K562 (cell line): ENCODE measurements around the gene MARVELD1. TPM values are rescaled to one million over a fixed set of nuclear protein-coding genes. Genes with fewer than 3 reads are reported as not detected.

Experiments
- ATAC-seq: fragments of 200-7000 bp; cut with Tn5 transposase; 3 replicates; pipeline ENCODE4 v1.9.1; 2020; ENCODE audit warnings: moderate library complexity
- BruUV-seq: library from RNA; stranded (reverse); fragments of 400-500 nt; replicated peaks from 2 replicates; lab custom pipeline; 2021; lab: Mats Ljungman, UMichigan
- CTCF ChIA-PET: fragments of 300-600 bp; formaldehyde crosslinking; extraction: SDS; loops from one replicate; lab custom pipeline; 2021; ENCODE audit warnings: low intra/inter-chr PET ratio; lab: Yijun Ruan, JAX
- POLR2A ChIA-PET: fragments of 300-600, 350-650 bp; sonication (Branson Sonifier 250); formaldehyde crosslinking; extraction: SDS; loops from one replicate; lab custom pipeline; 2021; ENCODE audit warnings: antibody characterized with exemption, inconsistent platforms; lab: Yijun Ruan, JAX
- DNase-seq, 4 experiments: peaks; one replicate each; pipeline versions ENCODE4 v3.0.0 to v3.0.0-alpha.2; 2011 to 2018; ENCODE audit warnings: low spot score in 3 of 4, mixed read lengths in 3 of 4; ENCODE audit errors: extremely low read depth in 1 of 4
- FAIRE-seq: peaks from 2 replicates; lab custom pipeline; 2011; peaks lifted over from hg19 to GRCh38; lab: Jason Lieb, UNC
- H2AFZ ChIP-seq: 2 replicates; pipeline ENCODE4 v1.6.0; 2011; ENCODE audit warnings: low read depth, low read length, control low read depth, inconsistent platforms
- H3K27ac ChIP-seq: fragments of 200-600 bp; 3 replicates; pipeline ENCODE4 v1.8.0; 2011; ENCODE audit warnings: low read depth, mild to moderate bottlenecking, control low read depth, inconsistent platforms, low read length, moderate library complexity, mixed read lengths; ENCODE audit errors: extremely low read depth
- H3K27me3 ChIP-seq, 2 experiments: fragments of 300-600 bp in 1 of 2; 2 replicates in 1 of 2; 3 replicates in 1 of 2; pipeline versions ENCODE4 v1.6.0 to v1.8.0; 2011; ENCODE audit warnings: inconsistent platforms in 2 of 2, low read length in 2 of 2, mild to moderate bottlenecking in 1 of 2, mixed read lengths in 1 of 2, moderate library complexity in 1 of 2; ENCODE audit not compliant: control insufficient read depth in 2 of 2, insufficient read depth in 2 of 2
- H3K36me3 ChIP-seq: fragments of 300-600 bp; 3 replicates; pipeline ENCODE4 v1.8.0; 2011; ENCODE audit warnings: mild to moderate bottlenecking, low read length, inconsistent platforms; ENCODE audit not compliant: control insufficient read depth, insufficient read depth
- H3K4me1 ChIP-seq, 2 experiments: fragments of 200-600 bp in 1 of 2; replicated peaks in 1 of 2; 2 replicates in 1 of 2; 3 replicates in 1 of 2; pipeline versions ENCODE4 v1.5.1 to v1.8.0; 2011; ENCODE audit warnings: inconsistent platforms in 2 of 2, low read length in 2 of 2, mild to moderate bottlenecking in 1 of 2, mixed read lengths in 1 of 2, moderate library complexity in 1 of 2; ENCODE audit not compliant: control insufficient read depth in 2 of 2, insufficient read depth in 2 of 2
- H3K4me2 ChIP-seq: 2 replicates; pipeline ENCODE4 v1.6.1; 2011; ENCODE audit warnings: low read length, control low read depth, inconsistent platforms, mixed read lengths; ENCODE audit not compliant: insufficient read depth
- H3K4me3 ChIP-seq: fragments of 200-600 bp; sonication (generic), shearing (Covaris generic); 2 replicates; pipeline ENCODE4 v1.5.1; 2016; ENCODE audit warnings: control low read depth, inconsistent platforms
- H3K79me2 ChIP-seq: fragments of 200-600 bp; 3 replicates; pipeline ENCODE4 v1.8.0; 2011; ENCODE audit warnings: low read length, inconsistent platforms; ENCODE audit not compliant: control insufficient read depth, insufficient read depth
- H3K9ac ChIP-seq, 2 experiments: 2 replicates each; pipeline versions ENCODE4 v1.6.0 to v1.6.1; 2011; ENCODE audit warnings: low read depth in 2 of 2, low read length in 2 of 2, control low read depth in 1 of 2, inconsistent platforms in 1 of 2, mild to moderate bottlenecking in 1 of 2, mixed read lengths in 1 of 2; ENCODE audit not compliant: insufficient read depth in 1 of 2
- H3K9me1 ChIP-seq: one replicate; pipeline ENCODE4 v1.6.0; 2011; ENCODE audit warnings: inconsistent platforms, mild to moderate bottlenecking, low read length, moderate library complexity; ENCODE audit not compliant: control insufficient read depth, insufficient read depth
- H3K9me3 ChIP-seq: replicated peaks from 2 replicates; pipeline ENCODE4 v1.5.1; 2011; ENCODE audit warnings: low read depth, low read length, inconsistent platforms; ENCODE audit not compliant: control insufficient read depth, insufficient read depth
- H4K20me1 ChIP-seq: replicated peaks from 2 replicates; pipeline ENCODE4 v1.6.1; 2011; ENCODE audit warnings: low read length, inconsistent platforms, mixed read lengths; ENCODE audit not compliant: control insufficient read depth, insufficient read depth
- BCOR ChIP-seq: fragments of 450-650 bp; IDR thresholded peaks from 2 replicates; pipeline ENCODE4 v1.6.1; 2016
- C11orf30 ChIP-seq: fragments of 450-650 bp; IDR thresholded peaks from 2 replicates; pipeline ENCODE4 v1.6.1; 2016; ENCODE audit warnings: low read depth, mild to moderate bottlenecking
- HNRNPH1 ChIP-seq: fragments of 200-400 bp; formaldehyde crosslinking; optimal IDR thresholded peaks from 2 replicates; pipeline ENCODE3; 2017; ENCODE audit warnings: low read depth, mild to moderate bottlenecking, low read length, moderate library complexity
- KLF16 ChIP-seq: IDR thresholded peaks from 2 replicates; pipeline ENCODE4 v1.6.1; 2016; ENCODE audit warnings: antibody characterized with exemption
- OTX1 ChIP-seq: fragments of 450-650 bp; formaldehyde crosslinking; IDR thresholded peaks from 2 replicates; pipeline ENCODE4 v1.4.0; 2022; ENCODE audit warnings: mild to moderate bottlenecking
- POLR2AphosphoS5 ChIP-seq: IDR thresholded peaks from 2 replicates; pipeline ENCODE4 v1.6.1; 2011; ENCODE audit warnings: mild to moderate bottlenecking, low read depth, low read length, moderate library complexity; ENCODE audit not compliant: control insufficient read depth, insufficient read depth
- RFX1 ChIP-seq: fragments of 450-650 bp; IDR thresholded peaks from 2 replicates; pipeline ENCODE4 v1.6.1; 2016; ENCODE audit warnings: mild to moderate bottlenecking, moderate library complexity
- SETDB1 ChIP-seq: IDR thresholded peaks from one replicate; pipeline ENCODE4 v1.6.1; 2012; ENCODE audit warnings: low read length, control low read depth, inconsistent platforms
- SUPT5H ChIP-seq: fragments of 450-650 bp; IDR thresholded peaks from 2 replicates; pipeline ENCODE4 v1.6.1; 2016
- TCF3 ChIP-seq: sonication (generic); formaldehyde crosslinking; IDR thresholded peaks from 2 replicates; pipeline ENCODE4 v1.4.0; 2020; ENCODE audit warnings: mild to moderate bottlenecking, missing genetic modification reagents
- TEAD1 ChIP-seq, 2 experiments: fragments of 450-650 bp in 1 of 2; sonication (generic) in 1 of 2; formaldehyde crosslinking; IDR thresholded peaks; 2 replicates each; pipeline versions ENCODE4 v1.4.0 to v1.8.0; 2020 to 2022; ENCODE audit warnings: mild to moderate bottlenecking in 2 of 2, missing genetic modification reagents in 1 of 2
- YY1 ChIP-seq, 3 experiments: IDR thresholded peaks; 2 replicates each; pipeline ENCODE4 v1.6.1; 2011; ENCODE audit warnings: low read length in 2 of 3, mild to moderate bottlenecking in 2 of 3, moderate library complexity in 2 of 3, borderline replicate concordance in 1 of 3, control low read depth in 1 of 3, low read depth in 1 of 3; ENCODE audit not compliant: insufficient read depth in 3 of 3, insufficient replicate concordance in 2 of 3, control insufficient read depth in 1 of 3, insufficient read length in 1 of 3; ENCODE audit errors: extremely low read depth in 1 of 3
- ZNF224 ChIP-seq: sonication (generic); formaldehyde crosslinking; IDR thresholded peaks from 2 replicates; pipeline ENCODE4 v1.8.0; 2022; ENCODE audit warnings: mild to moderate bottlenecking, missing genetic modification reagents
- ZNF23 ChIP-seq: fragments of 250-450 bp; sonication (Bioruptor Pico); IDR thresholded peaks from 2 replicates; pipeline ENCODE4 v1.4.0; 2020; ENCODE audit warnings: mild to moderate bottlenecking
- ZNF561 ChIP-seq: fragments of 450-650 bp; formaldehyde crosslinking; conservative IDR thresholded peaks from 2 replicates; pipeline ENCODE4 v1.4.0; 2020; ENCODE audit warnings: mild to moderate bottlenecking, moderate library complexity
- WGBS: fragments of 100-300 bp; shearing (Covaris generic); methylation state at CpG from one replicate; pipeline ENCODE4 v1.1.6; 2016; ENCODE audit warnings: low coverage, mixed read lengths; ENCODE audit not compliant: insufficient coverage; ENCODE audit errors: missing lambda C conversion rate; 5-methylcytosine and 5-hydroxymethylcytosine counted together
- in situ Hi-C: fragments of 300-500 bp; cut with MboI; formaldehyde crosslinking; loops from 4 replicates; pipeline ENCODE4 v1.15.0; 2018; ENCODE audit warnings: inconsistent platforms, mixed read lengths
- intact Hi-C: fragments of 100-400 bp; cut with micrococcal nuclease; formaldehyde crosslinking; loops from 2 replicates; pipeline ENCODE4 v1.14.2; 2022
- polyA plus RNA-seq, 8 experiments: library from polyadenylated mRNA; depleted of rRNA in 4 of 8; stranded (reverse) in 5 of 8; unstranded in 3 of 8; fragments of >200 nt; fragmentation: Nextera tagmentation in 2 of 8; fragmentation: Illumina TruSeq in 1 of 8; extraction: Ambion mirVana in 2 of 8; extraction: Trizol in 1 of 8; gene quantifications; 2 replicates each; pipeline versions ENCODE4 v1.2.1 to v1.2.3, GENCODE V29; 2011 to 2014; ENCODE audit warnings: inconsistent platforms in 1 of 8, missing spikeins in 1 of 8
- total RNA-seq, 7 experiments: library from RNA; depleted of rRNA in 6 of 7; stranded (reverse); fragments of >200 nt in 6 of 7; fragmentation: Illumina TruSeq in 2 of 7; extraction: Trizol in 2 of 7; gene quantifications; 2 replicates each; pipeline versions ENCODE4 v1.2.1 to v1.2.3, GENCODE V29; 2011 to 2021; ENCODE audit warnings: low replicate concordance in 1 of 7
- TF ChIP-seq, protein P1 (sequence below), 2 experiments: fragments of 450-650 bp in 1 of 2; sonication (generic) in 1 of 2; formaldehyde crosslinking in 1 of 2; IDR thresholded peaks in 1 of 2; conservative IDR thresholded peaks in 1 of 2; 2 replicates each; pipeline versions ENCODE4 v1.6.1 to v1.8.1; 2016 to 2023; ENCODE audit warnings: mild to moderate bottlenecking in 2 of 2, moderate library complexity in 2 of 2, inconsistent platforms in 1 of 2, missing genetic modification reagents in 1 of 2
- TF ChIP-seq, protein P2 (sequence below): fragments of 250-450 bp; sonication (Bioruptor Pico); IDR thresholded peaks from 2 replicates; pipeline ENCODE4 v1.4.0; 2020; ENCODE audit warnings: mild to moderate bottlenecking, moderate library complexity
- TF ChIP-seq, protein P3 (sequence below): conservative IDR thresholded peaks from 2 replicates; pipeline ENCODE4 v1.6.1; 2011; ENCODE audit warnings: low read depth, mild to moderate bottlenecking, low read length; ENCODE audit not compliant: control insufficient read depth

MARVELD1 gene
- total and polyA plus RNA-seq, 9 of the 15 experiments (the other 6 are each of a cell fraction or from before 2014, with no cell fraction given), result 2.7 to 12.5 (median 5.3) TPM

DNA sequence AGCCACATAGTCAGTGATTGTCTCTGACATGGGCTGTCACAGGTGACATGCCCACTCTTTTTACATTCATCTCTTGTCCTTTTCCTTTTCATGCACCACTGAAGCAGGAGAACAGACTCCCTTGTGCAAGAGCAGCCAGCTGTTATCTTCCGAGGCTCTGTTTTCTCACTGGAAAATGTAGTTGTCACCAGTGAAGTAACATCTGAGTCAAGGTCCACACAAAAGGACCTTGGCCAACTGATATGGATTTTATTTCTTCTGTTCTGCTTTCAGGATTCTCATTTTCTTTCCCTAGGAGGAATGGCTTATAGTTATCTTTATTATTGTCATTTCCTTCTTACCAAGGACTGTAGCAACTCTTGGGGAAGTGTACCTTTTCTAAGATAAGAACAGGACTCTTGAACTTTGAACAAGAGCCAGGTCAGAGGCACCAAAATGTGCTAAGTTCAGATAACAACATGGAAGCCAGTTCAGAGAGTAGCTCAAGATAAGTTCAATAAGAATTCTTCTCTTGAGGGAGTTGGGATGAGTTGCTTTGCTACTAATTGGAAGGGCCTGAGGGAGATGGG lies 49.2 kb upstream of the MARVELD1 start (continued):
- TF ChIP-seq C11orf30 (no peak), TCF3 (CRISPR knock-in tag) (peak; percentile 93), POLR2AphosphoS5 (peak; percentile 75; the same call in 1 of the 2 replicates), KLF16 (peak; percentile 88), BCOR (peak; percentile 34; the same call in 1 of the 2 replicates), OTX1 (CRISPR knock-in tag) (no peak)
- TF ChIP-seq, protein P1, sequence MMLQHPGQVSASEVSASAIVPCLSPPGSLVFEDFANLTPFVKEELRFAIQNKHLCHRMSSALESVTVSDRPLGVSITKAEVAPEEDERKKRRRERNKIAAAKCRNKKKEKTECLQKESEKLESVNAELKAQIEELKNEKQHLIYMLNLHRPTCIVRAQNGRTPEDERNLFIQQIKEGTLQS (IDR thresholded peaks at IDR 0.05), result 0 out of 2 replicates have a peak, but pooled peaks have one; percentile 39
- TF ChIP-seq, protein P1 (CRISPR knock-in tag; conservative IDR thresholded peaks at IDR 0.05), result no peak
- TF ChIP-seq, all 486 proteins: peak for 95

DNA sequence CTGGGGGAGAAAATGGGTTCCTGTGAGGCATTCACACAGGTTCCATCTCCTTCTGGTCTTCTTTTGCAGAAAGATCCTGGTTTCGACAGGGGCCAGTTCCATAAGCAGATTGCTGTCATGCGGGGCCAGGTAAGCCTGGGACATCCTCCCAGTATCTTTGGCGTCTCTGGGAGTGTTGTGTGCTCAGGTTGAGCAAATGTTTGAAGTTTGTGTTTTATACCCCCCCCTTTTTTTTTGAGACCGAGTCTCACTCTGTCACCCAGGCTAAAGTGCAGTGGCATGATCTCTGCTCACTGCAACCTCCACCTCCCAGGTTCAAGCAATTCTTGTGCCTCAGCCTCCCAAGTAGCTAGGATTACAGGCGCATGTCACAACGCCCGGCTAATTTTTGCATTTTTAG lies 46.5 kb upstream of the MARVELD1 start:
- no TSS peak for BruUV-seq
- in situ Hi-C loops, result no loop called here
- peaks cover 57% of the 10 kb centered on the region for H3K36me3 ChIP-seq
- TF ChIP-seq ZNF561 (CRISPR knock-in tag) (no peak), YY1 (IDR thresholded peaks at IDR 0.05; ENCODE audit: borderline replicate concordance in 1 of 3, control insufficient read depth in 1 of 3, extremely low read depth in 1 of 3, insufficient read depth in 3 of 3, insufficient read length in 1 of 3, insufficient replicate concordance in 2 of 3, low read depth in 1 of 3, low read length in 2 of 3) (no peak), TEAD1 (CRISPR knock-in tag; IDR thresholded peaks at IDR 0.05) (no peak), SETDB1 (no peak), RFX1 (no peak), SUPT5H (no peak), ZNF23 (CRISPR knock-in tag) (no peak), HNRNPH1 (no peak), ZNF224 (CRISPR knock-in tag) (no peak)
- TF ChIP-seq, protein P2, sequence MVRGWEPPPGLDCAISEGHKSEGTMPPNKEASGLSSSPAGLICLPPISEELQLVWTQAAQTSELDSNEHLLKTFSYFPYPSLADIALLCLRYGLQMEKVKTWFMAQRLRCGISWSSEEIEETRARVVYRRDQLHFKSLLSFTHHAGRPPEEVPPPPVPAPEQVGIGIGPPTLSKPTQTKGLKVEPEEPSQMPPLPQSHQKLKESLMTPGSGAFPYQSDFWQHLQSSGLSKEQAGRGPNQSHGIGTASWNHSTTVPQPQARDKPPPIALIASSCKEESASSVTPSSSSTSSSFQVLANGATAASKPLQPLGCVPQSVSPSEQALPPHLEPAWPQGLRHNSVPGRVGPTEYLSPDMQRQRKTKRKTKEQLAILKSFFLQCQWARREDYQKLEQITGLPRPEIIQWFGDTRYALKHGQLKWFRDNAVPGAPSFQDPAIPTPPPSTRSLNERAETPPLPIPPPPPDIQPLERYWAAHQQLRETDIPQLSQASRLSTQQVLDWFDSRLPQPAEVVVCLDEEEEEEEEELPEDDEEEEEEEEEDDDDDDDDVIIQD (CRISPR knock-in tag), result no peak
- TF ChIP-seq, protein P3, sequence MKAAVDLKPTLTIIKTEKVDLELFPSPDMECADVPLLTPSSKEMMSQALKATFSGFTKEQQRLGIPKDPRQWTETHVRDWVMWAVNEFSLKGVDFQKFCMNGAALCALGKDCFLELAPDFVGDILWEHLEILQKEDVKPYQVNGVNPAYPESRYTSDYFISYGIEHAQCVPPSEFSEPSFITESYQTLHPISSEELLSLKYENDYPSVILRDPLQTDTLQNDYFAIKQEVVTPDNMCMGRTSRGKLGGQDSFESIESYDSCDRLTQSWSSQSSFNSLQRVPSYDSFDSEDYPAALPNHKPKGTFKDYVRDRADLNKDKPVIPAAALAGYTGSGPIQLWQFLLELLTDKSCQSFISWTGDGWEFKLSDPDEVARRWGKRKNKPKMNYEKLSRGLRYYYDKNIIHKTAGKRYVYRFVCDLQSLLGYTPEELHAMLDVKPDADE, result no peak

More for the DNA sequence above, 46.5 kb upstream of the MARVELD1 start:
- no peaks in the 10 kb centered on the region for H3K9me1 ChIP-seq
- FAIRE-seq, result no peak
- ChIA-PET POLR2A (interaction anchor here (0.9 kb wide), 1 partner anchor 26 kb away, joined by 3 read pairs; no protein-coding TSS in a partner anchor), CTCF (no interaction called here)
- ATAC-seq, result no peak
- no peak overlapping the region for H2AFZ ChIP-seq
- WGBS, result 91% methylated on average over 4 of the region's 7 CpGs
- intact Hi-C loops, result no loop called here
- H4K20me1 ChIP-seq, result 0 out of 2 replicates have a peak, but pooled peaks cover 3% of the 10 kb centered on the region
- no peak for DNase-seq
- no peak overlapping the region for H3K4me3 ChIP-seq
- no peaks in the 10 kb centered on the region for H3K9me3 ChIP-seq
- peaks cover 30 to 42% of the 10 kb centered on the region in 2 experiments for H3K4me1 ChIP-seq
- no peaks in the 10 kb centered on the region for H3K79me2 ChIP-seq
- H3K27ac ChIP-seq, result no peak overlapping the region
- no peaks in the 10 kb centered on the region for H3K27me3 ChIP-seq
- no peak overlapping the region for H3K4me2 ChIP-seq
- H3K9ac ChIP-seq, result no peak overlapping the region
